GM12891 (cell line): ENCODE measurements around the gene AP3B1.

Experiments used
- PAX5 ChIP-seq: IDR thresholded peaks from 2 replicates; pipeline ENCODE4 v1.6.1; 2011; ENCODE audit warnings: low read length, moderate library complexity, mild to moderate bottlenecking; ENCODE audit not compliant: insufficient read depth, severe bottlenecking
- POLR2A ChIP-seq: IDR thresholded peaks from 2 replicates; pipeline ENCODE4 v1.6.1; 2011; ENCODE audit warnings: low read depth, low read length, control low read depth
- POLR2AphosphoS5 ChIP-seq: IDR thresholded peaks from 2 replicates; pipeline ENCODE4 v1.6.1; 2011; ENCODE audit warnings: low read depth, low read length, control low read depth
- SPI1 ChIP-seq: IDR thresholded peaks from 2 replicates; pipeline ENCODE4 v1.6.1; 2011; ENCODE audit warnings: low read depth, low read length, control low read depth
- TAF1 ChIP-seq: IDR thresholded peaks from 2 replicates; pipeline ENCODE4 v1.6.1; 2011; ENCODE audit warnings: low read depth, low read length, control low read depth

GRCh38 chr5:78318337-78318736 lies 23.8 kb upstream of the AP3B1 start:
- TF ChIP-seq POLR2AphosphoS5: no peak
- no peak for TF ChIP-seq POLR2A
- no peak for TF ChIP-seq TAF1
- TF ChIP-seq SPI1: no peak
- no peak for TF ChIP-seq PAX5
